PC-3 (cell line): ENCODE results near the gene MCM9. TPM values are rescaled to one million over a fixed set of nuclear protein-coding genes. Genes with fewer than 3 reads are reported as not detected.
A peak's percentile ranks its signal among the peaks of the same experiment; 100 is the strongest.

Experiments
- ATAC-seq: fragments of 200-7000 bp; cut with Tn5 transposase; 2 replicates; pipeline ENCODE4 v1.9.1; 2020; ENCODE audit warnings: mild to moderate bottlenecking, moderate library complexity
- Bru-seq: library from RNA; stranded (reverse); fragments of 400-500 nt; gene quantifications from one replicate; lab custom pipeline; 2021; lab: Mats Ljungman, UMichigan
- BruChase-seq, 2 experiments: library from RNA; stranded (reverse); fragments of 400-500 nt; gene quantifications; one replicate each; lab custom pipeline; 2021; lab: Mats Ljungman, UMichigan
- BruUV-seq: library from RNA; stranded (reverse); fragments of 400-500 nt; replicated peaks from 2 replicates; lab custom pipeline; 2021; lab: Mats Ljungman, UMichigan
- CTCF ChIA-PET: fragments of 300-600 bp; sonication (Branson Sonifier 250); formaldehyde crosslinking; loops from one replicate; lab custom pipeline; 2022; ENCODE audit warnings: antibody characterized with exemption; lab: Charles Lee
- POLR2A ChIA-PET: fragments of 300-600 bp; sonication (Branson Sonifier 250); formaldehyde crosslinking; loops from one replicate; lab custom pipeline; 2022; ENCODE audit warnings: antibody characterized with exemption; ENCODE audit not compliant: unreplicated experiment; lab: Charles Lee
- DNase-seq: peaks from one replicate; pipeline ENCODE4 v3.0.0-alpha.2; 2015
- H2AFZ ChIP-seq: fragments of 300-600 bp; sonication (generic); 2 replicates; pipeline ENCODE4 v1.6.0; 2016; ENCODE audit warnings: antibody characterized with exemption, low read length
- H3F3A ChIP-seq: fragments of 300-600 bp; sonication (generic); one replicate; pipeline ENCODE4 v1.6.0; 2017; ENCODE audit warnings: antibody characterized with exemption, low read length, control low read depth, mild to moderate bottlenecking; ENCODE audit not compliant: unreplicated experiment
- H3K27ac ChIP-seq: fragments of 300-600 bp; sonication (generic); 2 replicates; pipeline ENCODE4 v1.5.1; 2016; ENCODE audit warnings: mild to moderate bottlenecking, low read length
- H3K27me3 ChIP-seq: fragments of 300-600 bp; sonication (generic); 2 replicates; pipeline ENCODE4 v1.6.1; 2016; ENCODE audit warnings: low read length, mixed read lengths
- H3K36me3 ChIP-seq: fragments of 300-600 bp; sonication (generic); 2 replicates; pipeline ENCODE4 v1.6.1; 2016; ENCODE audit warnings: low read depth, mixed run types, low read length, mixed read lengths
- H3K4me1 ChIP-seq: fragments of 300-600 bp; sonication (generic); 2 replicates; pipeline ENCODE4 v1.5.1; 2016; ENCODE audit warnings: low read length; ENCODE audit not compliant: insufficient read depth
- H3K4me2 ChIP-seq: fragments of 300-600 bp; sonication (generic); 2 replicates; pipeline ENCODE4 v1.6.0; 2016; ENCODE audit warnings: low read length
- H3K4me3 ChIP-seq: fragments of 300-600 bp; sonication (generic); 2 replicates; pipeline ENCODE4 v1.5.1; 2016; ENCODE audit warnings: mild to moderate bottlenecking, low read length, mixed read lengths
- H3K79me2 ChIP-seq: fragments of 300-600 bp; sonication (generic); 2 replicates; pipeline ENCODE4 v1.6.1; 2017; ENCODE audit warnings: low read length, mixed read lengths
- H3K9ac ChIP-seq: fragments of 300-600 bp; sonication (generic); 2 replicates; pipeline ENCODE4 v1.6.0; 2016; ENCODE audit warnings: mild to moderate bottlenecking, low read length
- H3K9me2 ChIP-seq: fragments of 300-600 bp; sonication (generic); replicated peaks from 2 replicates; pipeline ENCODE4 v1.6.1; 2016; ENCODE audit warnings: mixed run types, low read length, mixed read lengths
- H3K9me3 ChIP-seq: fragments of 300-600 bp; sonication (generic); 2 replicates; pipeline ENCODE4 v1.6.1; 2016; ENCODE audit warnings: low read length, mixed read lengths
- H4K20me1 ChIP-seq: fragments of 300-600 bp; sonication (generic); 2 replicates; pipeline ENCODE4 v1.6.1; 2016; ENCODE audit warnings: low read length, mixed read lengths
- CTCF ChIP-seq: fragments of 300-600 bp; sonication (generic); conservative IDR thresholded peaks from 2 replicates; pipeline ENCODE4 v1.5.1; 2017; ENCODE audit warnings: antibody characterized with exemption, low read depth, mild to moderate bottlenecking, low read length
- EZH2 ChIP-seq: fragments of 300-600 bp; sonication (generic); IDR thresholded peaks from one replicate; pipeline ENCODE4 v1.6.1; 2017; ENCODE audit warnings: antibody characterized with exemption, mild to moderate bottlenecking, low read length; ENCODE audit not compliant: unreplicated experiment
- EZH2phosphoT487 ChIP-seq: fragments of 300-600 bp; sonication (generic); IDR thresholded peaks from 2 replicates; pipeline ENCODE4 v1.6.1; 2018; ENCODE audit warnings: mild to moderate bottlenecking, antibody characterized with exemption, low read length, borderline replicate concordance
- intact Hi-C: fragments of 100-400 bp; cut with micrococcal nuclease; formaldehyde crosslinking; loops from 2 replicates; pipeline ENCODE4 v1.9.0; 2023
- long read RNA-seq: library from polyadenylated mRNA; unstranded; transcript quantifications from one replicate; pipeline ENCODE4 v2.0.0, GENCODE V29; 2021; ENCODE audit not compliant: unreplicated experiment
- total RNA-seq: library from RNA; depleted of rRNA; stranded (reverse); fragments of >200 nt; gene quantifications from 2 replicates; pipeline ENCODE4 v1.2.3, GENCODE V29; 2014; rRNA removed

Gene MCM9
- total RNA-seq (5.3 and 5.8 TPM in 2 replicates), Bru-seq, nascent RNA (percentile 64 among the genes with signal in this experiment), BruChase-seq, experiment 1, labeled RNA remaining after a 6-hour chase (percentile 55 among the genes with signal in this experiment), BruChase-seq, experiment 2, labeled RNA remaining after a 2-hour chase (percentile 59 among the genes with signal in this experiment)
- long read RNA-seq, full-length matches to known transcripts: 3 of 17 reads
- long read RNA-seq, partial matches to known transcripts: 1 of 17 reads
- long read RNA-seq, other reads (novel, unspliced or antisense): 13 of 17 reads

- peaks cover 32% of the 10 kb centered on the region for H3K4me1 ChIP-seq
- TF ChIP-seq EZH2phosphoT487 (no peak), CTCF (no peak), EZH2 (no peak)
- no peaks in the 10 kb centered on the region for H3K27me3 ChIP-seq
- ATAC-seq: peak; percentile 86
- H3K27ac ChIP-seq: peak within 1 kb of the TSS; percentile 53
- ChIA-PET CTCF (no interaction called here), POLR2A (interaction anchor here (0.6 kb wide), 1 partner anchor 59 kb away, joined by 10 read pairs; no protein-coding TSS in a partner anchor)
- intact Hi-C loops: no loop called here
- no peaks in the 10 kb centered on the region for H3K9me3 ChIP-seq
- no peaks in the 10 kb centered on the region for H3K9me2 ChIP-seq
- H3F3A ChIP-seq: no peaks in the 10 kb centered on the region
- no peaks in the 10 kb centered on the region for H4K20me1 ChIP-seq
- BruUV-seq: no TSS peak
- H3K79me2 ChIP-seq: peaks cover 36% of the 10 kb centered on the region
- peak within 1 kb of the TSS; percentile 86 for H3K4me3 ChIP-seq
- no peaks in the 10 kb centered on the region; the same call in none of the 2 replicates for H3K36me3 ChIP-seq
- H2AFZ ChIP-seq: peak within 1 kb of the TSS; percentile 97
- peak within 1 kb of the TSS; percentile 90 for H3K9ac ChIP-seq
- peak within 1 kb of the TSS; percentile 92 for H3K4me2 ChIP-seq
- DNase-seq: peak; percentile 82
Observed at GRCh38 chr6:118934461-118935330, at the start of gene MCM9. Gene MCM9, minus strand, starts transcription at chr6:118935159. Its CDS starts 3,436 bp downstream, at chr6:118931723.

GRCh38 chr6:118984342-118984741 lies 49.4 kb upstream of the MCM9 start:
- H3K9me2 ChIP-seq: no peaks in the 10 kb centered on the region
- BruUV-seq: no TSS peak
- H3K4me3 ChIP-seq: no peak overlapping the region
- H3K79me2 ChIP-seq: no peaks in the 10 kb centered on the region
- ATAC-seq: no peak
- H3K27ac ChIP-seq: no peak overlapping the region
- ChIA-PET CTCF (no interaction called here), POLR2A (no interaction called here)
- H3K9me3 ChIP-seq: no peaks in the 10 kb centered on the region
- H4K20me1 ChIP-seq: no peaks in the 10 kb centered on the region
- no peak overlapping the region for H3K4me2 ChIP-seq
- DNase-seq: no peak
- intact Hi-C loops: no loop called here
- no peak overlapping the region for H3K9ac ChIP-seq
- TF ChIP-seq EZH2phosphoT487 (no peak), CTCF (no peak), EZH2 (no peak)
- no peaks in the 10 kb centered on the region for H3K36me3 ChIP-seq
- H3F3A ChIP-seq: no peaks in the 10 kb centered on the region
- no peak overlapping the region for H2AFZ ChIP-seq
- no peaks in the 10 kb centered on the region for H3K4me1 ChIP-seq
- no peaks in the 10 kb centered on the region for H3K27me3 ChIP-seq
